GM19452 (cell line): ENCODE results near the gene MRPL36.

ENCODE experiments used
- ATAC-seq: cut with Tn5 transposase; IDR thresholded peaks from one replicate; pipeline ENCODE4 v1.9.1; 2021; ENCODE audit not compliant: unreplicated experiment

MRPL36 gene

GRCh38 chr5:1751026-1751863 lies 48.4 kb downstream of the MRPL36 start:
- no peak for ATAC-seq

- no peak for ATAC-seq
These were observed 49.2 kb downstream of the MRPL36 start for GRCh38 chr5:1750469-1750868.

- no peak for ATAC-seq
These were observed 50.1 kb downstream of the MRPL36 start for GRCh38 chr5:1749346-1750124.

- no peak for ATAC-seq
These were observed 50.8 kb downstream of the MRPL36 start for GRCh38 chr5:1748845-1749244.
